ENCODE measurements around the gene NUP107. TPM values are rescaled to one million over a fixed set of nuclear protein-coding genes. Genes with fewer than 3 reads are reported as not detected.

NUP107 gene
- polyA plus RNA-seq, 4 donors: 65.3 to 81.6 (median 69.4) TPM

DNA sequence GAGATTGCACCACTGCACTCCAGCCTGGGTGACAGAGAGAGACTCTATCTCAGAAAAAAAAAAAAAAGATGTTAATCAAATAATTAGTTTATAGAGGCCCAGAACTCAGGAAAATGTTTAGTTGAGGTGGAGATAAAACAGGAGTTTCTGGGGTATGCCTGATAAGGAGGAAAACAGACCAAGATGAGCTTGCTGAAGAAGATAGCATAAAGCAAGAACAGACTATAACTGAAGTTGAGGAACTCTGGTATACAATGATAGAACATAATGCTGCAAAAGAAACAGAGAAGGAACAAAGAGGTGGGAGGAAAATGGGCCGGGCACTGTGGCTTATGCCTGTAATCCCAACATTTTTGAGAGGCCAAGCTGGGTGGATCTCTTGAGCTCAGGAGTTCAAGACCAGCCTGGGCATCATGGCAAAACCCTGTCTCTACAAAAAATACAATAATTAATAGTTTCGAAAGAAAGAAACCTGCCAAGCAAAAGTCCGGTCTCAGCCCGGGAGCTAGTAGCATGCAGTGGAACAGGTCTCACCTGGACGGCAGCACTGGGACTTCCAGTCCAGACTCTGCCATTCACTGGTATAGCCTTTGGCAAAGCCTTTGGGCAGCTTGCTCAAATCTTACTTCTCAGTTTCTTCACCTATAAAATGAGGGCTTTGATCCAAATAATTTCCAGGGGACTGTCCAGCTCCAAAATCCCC is 84.6 kb downstream of the NUP107 start:
- no peak for DNase-seq (ENCODE audit: low read depth in 4 of 4, low spot score in 2 of 4)

GRCh38 chr12:68772714-68773113 is 85.9 kb downstream of the NUP107 start:
- DNase-seq (ENCODE audit: low read depth in 4 of 4, low spot score in 2 of 4): no peak

DNA sequence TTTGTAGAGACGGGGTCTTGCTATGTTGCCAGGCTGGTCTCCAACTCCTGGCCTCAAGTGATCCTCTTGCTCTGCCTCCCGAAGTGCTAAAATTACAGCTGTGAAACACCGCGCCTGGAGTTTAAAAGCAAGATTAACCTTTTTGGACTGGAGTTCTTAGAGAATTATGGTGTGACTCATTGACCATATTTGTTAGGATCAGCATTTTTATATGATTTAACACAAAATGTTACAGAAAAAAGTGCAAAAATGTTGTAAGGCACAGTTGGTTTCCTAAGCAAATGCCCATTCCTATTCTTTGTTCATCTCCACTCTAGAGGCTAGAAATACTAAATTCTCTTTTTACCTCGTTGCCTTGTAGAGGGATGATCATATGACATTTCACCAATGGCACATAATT is 86.8 kb downstream of the NUP107 start:
- no peak for DNase-seq (ENCODE audit: low read depth in 4 of 4, low spot score in 2 of 4)

DNA sequence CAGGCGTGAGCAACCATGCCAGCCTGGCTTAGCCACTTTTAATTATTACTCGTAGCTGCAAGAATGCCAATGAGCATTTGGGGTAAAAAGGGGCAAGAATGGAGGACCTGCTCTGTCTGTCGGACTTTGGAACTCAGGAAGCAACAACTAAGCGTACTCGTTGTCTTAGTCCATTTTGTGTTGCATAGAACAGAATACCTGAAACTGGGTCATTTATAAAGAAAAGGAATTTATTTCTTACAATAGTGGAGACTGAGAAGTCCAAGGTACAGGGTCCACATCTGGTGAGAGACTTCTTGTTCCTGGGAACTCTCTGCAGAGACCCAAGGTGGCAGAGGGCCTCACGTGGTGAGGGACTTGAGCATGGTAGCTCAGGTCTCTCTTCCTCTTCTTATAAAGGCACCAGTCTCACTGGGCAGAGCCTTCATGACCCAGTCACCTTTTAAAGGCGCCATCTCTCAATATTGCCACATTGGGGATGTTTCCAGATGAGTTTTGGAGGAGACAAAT is 88.4 kb downstream of the NUP107 start:
- no peak for DNase-seq (ENCODE audit: low read depth in 4 of 4, low spot score in 2 of 4)

DNA sequence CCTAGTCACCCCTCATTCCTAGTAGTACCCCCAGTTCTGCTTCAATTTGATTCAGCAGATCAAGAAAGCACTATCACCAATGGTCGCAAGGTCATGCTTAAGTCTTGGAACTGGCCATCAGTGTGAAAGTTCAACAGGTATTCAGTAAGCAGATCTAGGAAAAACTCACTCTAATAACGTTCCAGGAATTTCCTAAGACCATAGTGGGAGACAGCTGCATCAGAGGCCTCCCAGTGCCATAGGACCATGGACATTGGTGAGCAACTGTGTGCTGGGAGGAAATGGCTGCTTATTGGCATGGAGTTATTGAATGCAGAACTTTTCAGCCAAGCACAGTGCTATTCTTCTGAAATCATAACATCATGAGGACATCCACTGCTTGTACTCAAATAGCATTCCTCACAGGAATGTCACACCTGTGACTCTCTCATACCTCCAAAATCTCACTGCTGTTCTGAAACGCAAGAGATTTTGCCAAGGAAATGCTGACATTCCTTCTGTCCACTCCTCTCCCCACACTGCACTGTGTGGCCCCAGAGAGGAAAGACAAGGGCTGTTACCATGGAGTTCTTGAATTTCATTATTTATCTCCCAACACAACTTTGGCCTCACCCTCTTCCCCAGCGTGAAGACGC is 90.3 kb downstream of the NUP107 start:
- no peak for DNase-seq (ENCODE audit: low read depth in 4 of 4, low spot score in 2 of 4)

GRCh38 chr12:68779280-68779679 is 92.5 kb downstream of the NUP107 start:
- DNase-seq (ENCODE audit: low read depth in 4 of 4, low spot score in 2 of 4): no peak

DNA sequence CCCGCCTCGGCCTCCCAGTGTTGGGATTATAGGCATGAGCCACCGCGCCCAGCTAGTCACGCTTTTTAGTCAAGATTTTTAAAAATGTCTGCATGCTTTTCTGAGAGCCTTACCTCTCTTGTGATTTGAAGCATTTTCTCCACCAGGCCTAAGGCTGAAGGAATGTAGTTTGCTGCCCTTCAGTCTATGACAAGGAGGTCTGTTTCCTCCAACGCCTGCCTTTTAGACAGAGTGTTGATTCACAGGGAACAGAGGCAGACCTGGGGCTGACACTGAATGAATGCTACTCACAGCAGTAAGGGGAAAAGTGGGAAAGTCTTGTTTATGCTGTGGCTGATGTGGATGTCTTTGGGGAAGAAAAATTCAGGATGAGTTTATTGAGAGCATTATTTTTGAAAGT is 94.0 kb downstream of the NUP107 start:
- DNase-seq (ENCODE audit: low read depth in 4 of 4, low spot score in 2 of 4): no peak

- no peak for DNase-seq (ENCODE audit: low read depth in 4 of 4, low spot score in 2 of 4)
Observed at GRCh38 chr12:68781728-68782127, 95.0 kb downstream of the NUP107 start.

GRCh38 chr12:68784015-68784414 is 97.2 kb downstream of the NUP107 start:
- no peak for DNase-seq (ENCODE audit: low read depth in 4 of 4, low spot score in 2 of 4)

DNA sequence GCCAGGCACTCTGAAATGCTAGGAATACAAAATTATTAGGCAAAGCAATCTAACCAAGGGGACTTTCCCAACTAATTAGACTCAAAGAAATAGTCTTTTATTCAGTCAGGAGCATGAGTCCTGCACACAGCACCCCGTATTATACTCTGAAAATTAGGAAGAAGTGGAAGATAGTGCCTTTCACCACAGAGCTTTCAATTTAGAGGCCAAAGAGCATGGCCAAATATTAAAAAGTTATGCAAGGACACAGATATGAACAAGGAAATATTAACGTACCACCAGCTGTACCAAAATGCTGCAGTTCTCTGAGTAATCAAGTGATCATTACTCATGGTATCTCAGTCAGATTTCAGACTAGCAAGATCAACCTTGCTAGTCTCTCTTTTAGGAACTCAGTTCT is 98.6 kb downstream of the NUP107 start:
- no peak for DNase-seq (ENCODE audit: low read depth in 4 of 4, low spot score in 2 of 4)

GRCh38 chr12:68785823-68786222 is 99.0 kb downstream of the NUP107 start:
- DNase-seq (ENCODE audit: low read depth in 4 of 4, low spot score in 2 of 4): no peak

DNA sequence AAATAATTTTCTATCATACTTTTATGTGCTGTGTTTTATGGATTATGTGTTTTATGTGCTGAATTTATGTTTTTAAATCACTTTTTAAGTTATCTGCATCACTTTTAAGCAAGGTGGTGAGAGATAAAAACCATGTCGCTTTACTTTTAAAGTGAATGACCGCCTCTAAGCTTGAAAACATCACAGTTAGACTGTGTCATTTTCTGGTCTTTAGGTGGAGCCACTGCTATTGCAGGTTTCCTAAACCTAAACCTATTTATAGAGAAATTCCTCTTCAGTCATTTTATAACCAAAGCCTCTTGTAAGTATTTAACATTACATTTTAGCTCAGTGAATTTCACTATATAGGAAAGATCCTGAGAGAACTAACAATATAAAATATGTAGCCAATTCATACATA is 100.2 kb downstream of the NUP107 start:
- DNase-seq (ENCODE audit: low read depth in 4 of 4, low spot score in 2 of 4): no peak

DNA sequence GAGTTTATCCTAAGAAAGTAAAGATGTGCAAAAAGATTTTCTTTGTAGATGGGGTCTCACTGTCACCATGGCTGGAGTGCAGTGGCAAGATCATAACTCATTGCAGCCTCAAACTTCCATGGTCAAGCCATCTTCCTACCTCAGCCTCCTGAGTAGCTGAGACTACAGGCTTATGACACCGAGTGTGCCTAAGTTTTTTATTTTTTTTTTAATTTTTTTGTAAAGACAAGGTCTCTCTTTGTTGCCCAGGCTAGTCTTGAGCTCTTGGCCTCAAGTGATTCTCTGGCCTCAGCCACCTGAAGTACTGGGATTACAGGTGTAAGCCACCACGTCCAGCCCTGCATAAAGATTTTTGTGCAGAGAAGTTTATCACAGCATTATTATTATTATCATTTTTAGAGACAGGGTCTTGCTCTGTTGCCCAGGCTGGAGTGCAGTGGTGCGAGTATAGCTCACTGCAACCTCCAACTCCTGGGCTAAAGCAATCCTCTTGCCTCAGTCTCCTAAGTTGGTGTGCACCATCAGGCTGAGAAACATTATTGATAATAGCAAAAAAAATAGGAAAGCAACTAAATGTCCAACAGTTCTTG is 101.9 kb downstream of the NUP107 start:
- DNase-seq (ENCODE audit: low read depth in 4 of 4, low spot score in 2 of 4): no peak

- no peak for DNase-seq (ENCODE audit: low read depth in 4 of 4, low spot score in 2 of 4)
Observed at GRCh38 chr12:68789144-68789878, 102.5 kb downstream of the NUP107 start.

DNA sequence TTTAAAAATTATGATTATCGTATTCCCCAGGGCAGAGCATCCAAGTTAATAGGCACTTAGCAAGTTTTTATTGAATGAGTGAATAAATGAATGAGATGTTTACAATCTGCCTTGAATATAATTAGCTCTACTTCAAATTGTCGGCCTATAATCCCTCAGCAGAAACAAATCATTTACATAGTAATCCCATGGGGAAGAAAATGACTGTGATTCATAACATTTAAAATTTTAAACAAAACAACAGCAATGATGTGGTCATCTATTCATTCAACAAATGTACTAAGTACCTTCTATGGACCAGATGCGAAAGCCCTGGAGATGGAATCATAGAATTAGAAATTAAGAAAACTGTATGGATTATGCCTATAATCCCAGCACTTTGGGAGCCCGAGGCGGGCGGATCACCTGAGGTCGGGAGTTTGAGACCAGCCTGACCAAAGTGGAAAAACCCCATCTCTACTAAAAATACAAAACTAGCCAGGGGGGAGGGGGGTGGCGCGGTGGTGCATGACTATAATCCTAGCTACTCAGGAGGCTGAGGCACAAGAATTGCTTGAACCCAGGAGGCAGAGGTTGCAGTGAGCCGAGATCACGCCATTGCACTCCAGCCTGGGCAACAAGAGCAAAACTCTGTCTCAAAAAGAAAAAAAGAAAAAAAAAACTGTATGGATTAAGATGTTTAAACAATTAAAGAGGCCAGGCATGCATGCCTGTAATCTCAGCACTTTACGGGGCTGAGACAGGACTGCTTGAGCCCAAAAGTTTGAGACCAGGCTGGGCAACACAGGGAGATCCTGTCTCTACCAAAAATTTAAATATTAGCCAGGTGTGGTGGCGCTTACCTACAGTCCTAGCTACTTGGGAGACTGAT is 103.5 kb downstream of the NUP107 start:
- no peak for DNase-seq (ENCODE audit: low read depth in 4 of 4, low spot score in 2 of 4)

GRCh38 chr12:68790952-68791234 is 104.1 kb downstream of the NUP107 start:
- DNase-seq (ENCODE audit: low read depth in 4 of 4, low spot score in 2 of 4): no peak

DNA sequence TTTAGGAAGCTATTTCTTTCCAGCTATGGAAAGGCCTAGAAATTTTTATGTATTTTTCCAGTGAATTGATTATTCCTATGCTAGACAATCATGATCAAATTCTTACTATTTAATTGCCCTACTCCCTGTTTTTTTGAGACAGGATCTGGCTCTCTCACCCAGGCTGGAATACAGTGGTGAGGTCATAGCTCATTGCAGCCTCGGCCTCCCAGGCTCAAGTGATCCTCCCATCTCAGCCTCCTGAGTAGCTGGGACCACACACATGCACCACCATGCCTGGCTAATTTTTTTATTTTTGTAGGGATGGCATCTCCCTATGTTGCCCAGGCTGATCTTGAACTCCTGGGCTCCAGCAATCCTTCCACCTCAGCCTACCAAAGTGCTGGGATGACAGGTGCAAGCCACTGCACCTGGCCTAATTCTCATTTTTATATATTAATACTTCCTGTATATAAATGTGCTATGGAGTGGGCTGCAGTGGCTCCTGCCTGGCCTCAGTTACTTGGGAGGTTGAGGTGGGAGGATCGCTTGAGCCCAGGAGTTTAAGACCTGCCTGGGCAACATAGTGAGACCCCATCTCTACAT is 105.2 kb downstream of the NUP107 start:
- no peak for DNase-seq (ENCODE audit: low read depth in 4 of 4, low spot score in 2 of 4)

DNA sequence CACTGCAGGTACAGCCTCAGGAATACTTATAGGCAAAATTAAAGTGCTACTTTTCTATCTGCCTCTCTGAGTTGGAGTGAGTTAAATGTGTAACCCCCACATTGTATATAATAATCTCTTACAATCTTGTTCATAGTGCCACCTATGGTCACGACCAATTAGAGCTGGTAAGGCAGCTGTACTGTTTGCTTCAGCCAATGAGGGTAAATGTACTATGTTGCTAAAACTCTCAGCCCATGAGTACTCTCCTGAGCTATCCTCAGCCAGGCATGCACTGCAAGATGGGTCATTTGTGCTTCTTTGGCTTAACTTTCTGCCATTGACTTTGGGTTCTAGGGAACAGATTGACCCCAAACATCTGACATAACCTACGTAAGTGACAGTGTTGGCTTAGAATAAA is 106.2 kb downstream of the NUP107 start:
- no peak for DNase-seq (ENCODE audit: low read depth in 4 of 4, low spot score in 2 of 4)

GRCh38 chr12:68793436-68793835 is 106.7 kb downstream of the NUP107 start:
- no peak for DNase-seq (ENCODE audit: low read depth in 4 of 4, low spot score in 2 of 4)

DNA sequence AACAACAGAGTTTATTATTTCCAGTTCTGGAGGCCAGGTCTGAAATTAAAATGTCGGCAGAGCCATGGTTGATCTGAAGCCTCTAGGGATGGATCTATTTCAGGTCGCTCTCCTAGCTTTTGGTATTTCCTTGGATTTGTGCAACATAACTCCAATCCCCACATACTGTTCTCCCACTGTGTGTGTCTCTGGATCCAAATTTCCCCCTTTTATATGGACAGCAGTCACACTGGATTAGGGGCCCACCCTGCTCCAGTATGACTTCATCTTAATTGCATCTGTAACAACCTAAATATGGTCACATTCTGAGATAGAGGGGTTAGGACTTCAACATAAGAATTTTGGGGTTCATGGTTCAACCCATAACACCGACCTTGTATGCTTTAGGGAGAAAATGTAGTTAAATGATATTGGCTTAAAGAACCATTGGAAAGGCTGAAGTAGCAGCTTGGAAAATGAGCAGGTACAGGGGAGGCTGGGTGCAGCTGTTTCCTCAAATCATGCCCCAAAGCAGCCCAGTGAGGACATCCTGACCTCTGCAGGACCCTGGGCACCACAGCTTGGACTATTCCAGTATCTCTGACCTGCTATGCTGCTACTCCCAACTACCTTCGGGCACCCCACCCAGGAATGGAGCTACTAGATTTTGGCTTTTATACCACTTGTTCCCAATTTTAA is 107.3 kb downstream of the NUP107 start:
- no peak for DNase-seq (ENCODE audit: low read depth in 4 of 4, low spot score in 2 of 4)
